Neuron (in vitro differentiated cells): ENCODE results near the gene NUP58.

Experiments
- H2AFZ ChIP-seq: one replicate; pipeline ENCODE4 v1.6.1; 2013; ENCODE audit warnings: low read depth, mild to moderate bottlenecking, inconsistent platforms, low read length, moderate library complexity
- H3K27me3 ChIP-seq: one replicate; pipeline ENCODE4 v1.6.1; 2013; ENCODE audit warnings: low read length; ENCODE audit not compliant: insufficient read depth
- H3K36me3 ChIP-seq: one replicate; pipeline ENCODE4 v1.6.1; 2013; ENCODE audit warnings: low read length; ENCODE audit not compliant: insufficient read depth
- H3K4me1 ChIP-seq: one replicate; pipeline ENCODE4 v1.6.1; 2013; ENCODE audit warnings: low read length; ENCODE audit not compliant: insufficient read depth
- H3K4me3 ChIP-seq: 2 replicates; pipeline ENCODE4 v1.5.1; 2013; ENCODE audit warnings: mild to moderate bottlenecking, low read length, moderate library complexity
- H3K9me3 ChIP-seq: one replicate; pipeline ENCODE4 v1.6.1; 2013; ENCODE audit warnings: low read length

NUP58 gene, protein sequence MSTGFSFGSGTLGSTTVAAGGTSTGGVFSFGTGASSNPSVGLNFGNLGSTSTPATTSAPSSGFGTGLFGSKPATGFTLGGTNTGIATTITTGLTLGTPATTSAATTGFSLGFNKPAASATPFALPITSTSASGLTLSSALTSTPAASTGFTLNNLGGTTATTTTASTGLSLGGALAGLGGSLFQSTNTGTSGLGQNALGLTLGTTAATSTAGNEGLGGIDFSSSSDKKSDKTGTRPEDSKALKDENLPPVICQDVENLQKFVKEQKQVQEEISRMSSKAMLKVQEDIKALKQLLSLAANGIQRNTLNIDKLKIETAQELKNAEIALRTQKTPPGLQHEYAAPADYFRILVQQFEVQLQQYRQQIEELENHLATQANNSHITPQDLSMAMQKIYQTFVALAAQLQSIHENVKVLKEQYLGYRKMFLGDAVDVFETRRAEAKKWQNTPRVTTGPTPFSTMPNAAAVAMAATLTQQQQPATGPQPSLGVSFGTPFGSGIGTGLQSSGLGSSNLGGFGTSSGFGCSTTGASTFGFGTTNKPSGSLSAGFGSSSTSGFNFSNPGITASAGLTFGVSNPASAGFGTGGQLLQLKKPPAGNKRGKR

DNA sequence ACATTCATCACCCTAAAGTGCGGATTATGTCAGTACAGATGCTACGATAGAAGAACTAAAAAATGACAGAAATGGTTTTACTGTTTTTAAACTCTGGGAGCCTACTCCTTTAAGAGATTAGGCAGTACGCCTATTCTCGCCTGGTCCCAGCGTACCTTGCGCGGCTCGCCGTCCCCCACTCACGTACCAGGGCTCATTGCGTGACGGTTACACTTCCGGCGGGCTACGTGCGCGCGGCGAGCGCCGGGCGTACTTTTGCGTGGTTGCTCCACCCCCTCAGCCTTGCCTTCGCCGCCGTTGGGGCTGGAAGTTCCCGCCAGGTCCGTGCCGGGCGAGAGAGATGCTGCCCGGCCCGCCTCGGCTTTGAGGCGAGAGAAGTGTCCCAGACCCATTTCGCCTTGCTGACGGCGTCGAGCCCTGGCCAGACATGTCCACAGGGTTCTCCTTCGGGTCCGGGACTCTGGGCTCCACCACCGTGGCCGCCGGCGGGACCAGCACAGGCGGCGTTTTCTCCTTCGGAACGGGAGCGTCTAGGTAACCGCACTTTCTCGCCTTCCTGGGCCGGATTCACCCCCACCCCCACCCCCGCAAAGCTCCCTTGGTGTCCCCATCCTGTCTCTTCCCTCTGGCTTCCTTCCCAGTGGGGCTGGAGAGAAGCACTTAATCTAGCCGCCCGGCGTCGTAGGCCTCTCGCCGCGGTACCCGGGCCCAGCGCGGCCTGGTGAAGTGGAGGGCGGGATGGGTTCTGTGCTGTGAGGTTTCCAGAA lies at the start of gene NUP58:
TSS of gene NUP58 (plus strand) at position 279 of the 767 bp plus-strand sequence. CDS start at position 428, 149 bp downstream.
- Histone ChIP-seq H3K4me3 (peak within 1 kb of the TSS; percentile 96), H3K36me3 (peaks cover 21% of the 10 kb centered on the region), H2AFZ (peak within 1 kb of the TSS; percentile 98), H3K27me3 (no peaks in the 10 kb centered on the region), H3K4me1 (peaks cover 5% of the 10 kb centered on the region), H3K9me3 (no peaks in the 10 kb centered on the region)

DNA sequence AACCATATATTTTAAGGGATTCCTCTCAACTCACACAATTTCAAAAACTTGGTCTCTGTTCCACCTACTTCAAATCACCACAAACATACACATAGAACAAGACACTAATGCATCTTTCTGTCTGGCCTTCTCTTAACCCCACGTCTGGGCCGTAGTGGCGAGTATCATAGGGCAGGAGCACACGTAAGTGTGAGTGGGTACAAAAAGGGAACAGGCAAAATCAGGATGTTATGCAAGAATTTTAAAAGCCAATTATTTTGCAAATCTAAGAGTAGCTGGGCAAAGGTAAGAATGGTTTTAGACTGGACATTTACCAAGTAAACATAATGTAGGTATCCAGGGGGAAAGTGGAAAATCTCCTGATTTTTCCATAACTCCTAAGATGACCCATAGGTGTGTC lies 49.2 kb upstream of the NUP58 start:
- Histone ChIP-seq H3K4me1 (no peaks in the 10 kb centered on the region), H3K9me3 (no peaks in the 10 kb centered on the region), H3K4me3 (no peak overlapping the region), H2AFZ (no peak overlapping the region), H3K27me3 (no peaks in the 10 kb centered on the region), H3K36me3 (peaks cover 38% of the 10 kb centered on the region)

DNA sequence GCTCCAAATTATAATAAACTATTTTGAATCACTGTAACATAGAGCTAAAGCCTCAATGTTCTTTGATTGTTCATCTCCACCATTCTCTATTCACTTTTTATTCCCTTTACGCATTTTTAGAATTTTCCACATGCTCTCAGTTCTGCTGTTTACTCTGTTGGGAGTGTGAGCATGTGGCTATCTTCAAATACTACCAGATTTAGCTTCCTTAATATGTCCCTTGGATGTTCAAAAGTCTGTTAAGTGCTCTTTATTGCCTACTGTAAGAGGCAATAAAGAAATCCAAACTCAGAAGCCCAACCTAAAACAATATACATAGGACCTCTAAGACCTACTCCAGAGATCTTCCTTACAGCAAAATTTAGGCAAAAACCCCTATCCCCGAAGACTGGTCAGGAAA lies 48.7 kb upstream of the NUP58 start:
- H3K4me1 ChIP-seq = no peaks in the 10 kb centered on the region
- no peaks in the 10 kb centered on the region for H3K9me3 ChIP-seq
- H3K4me3 ChIP-seq = no peak overlapping the region
- no peak overlapping the region for H2AFZ ChIP-seq
- H3K36me3 ChIP-seq = peaks cover 43% of the 10 kb centered on the region
- H3K27me3 ChIP-seq = no peaks in the 10 kb centered on the region

DNA sequence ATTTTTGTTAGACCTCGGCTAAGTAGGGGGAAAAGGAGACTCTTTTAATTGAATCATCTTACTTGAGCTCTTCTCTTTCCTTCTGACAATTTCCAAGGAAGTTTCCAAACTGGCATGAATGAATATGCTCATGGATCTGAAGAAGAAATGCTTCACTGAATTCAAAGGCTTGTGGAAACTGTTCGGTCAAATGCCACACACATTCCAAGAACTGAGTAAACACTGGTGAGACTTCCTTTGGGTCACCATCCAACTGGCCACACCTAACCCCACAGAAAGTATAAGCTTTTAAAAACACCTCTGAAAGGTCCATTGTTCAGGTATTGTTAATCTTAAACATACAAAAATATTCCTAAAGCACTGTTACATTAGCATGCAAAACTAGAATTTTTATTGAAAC lies 47.7 kb upstream of the NUP58 start:
- Histone ChIP-seq H3K4me3 (no peak overlapping the region), H3K27me3 (no peaks in the 10 kb centered on the region), H3K36me3 (peaks cover 45% of the 10 kb centered on the region), H2AFZ (no peak overlapping the region), H3K9me3 (no peaks in the 10 kb centered on the region), H3K4me1 (no peaks in the 10 kb centered on the region)

DNA sequence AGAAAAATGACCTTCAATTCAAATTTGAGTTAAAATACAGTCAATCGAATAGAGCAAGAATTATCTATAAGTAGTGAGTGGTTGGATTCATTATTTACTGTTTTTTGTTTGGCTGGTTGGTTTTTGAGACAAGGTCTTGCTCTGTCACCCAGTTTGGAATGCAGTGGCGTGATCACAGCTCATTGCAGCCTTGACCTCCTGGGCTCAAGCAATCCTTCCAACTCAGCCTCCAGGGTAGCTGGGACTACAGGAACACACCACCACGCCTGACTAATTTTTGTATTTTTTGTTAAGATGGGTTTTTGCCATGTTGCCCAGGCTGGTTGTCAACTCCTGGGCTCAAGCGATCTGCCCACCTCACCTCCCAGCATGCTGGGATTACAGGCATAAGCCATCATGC lies 39.2 kb upstream of the NUP58 start:
- Histone ChIP-seq H2AFZ (no peak overlapping the region), H3K9me3 (no peaks in the 10 kb centered on the region), H3K36me3 (peaks cover 48% of the 10 kb centered on the region), H3K4me3 (no peak overlapping the region), H3K27me3 (no peaks in the 10 kb centered on the region), H3K4me1 (no peaks in the 10 kb centered on the region)

DNA sequence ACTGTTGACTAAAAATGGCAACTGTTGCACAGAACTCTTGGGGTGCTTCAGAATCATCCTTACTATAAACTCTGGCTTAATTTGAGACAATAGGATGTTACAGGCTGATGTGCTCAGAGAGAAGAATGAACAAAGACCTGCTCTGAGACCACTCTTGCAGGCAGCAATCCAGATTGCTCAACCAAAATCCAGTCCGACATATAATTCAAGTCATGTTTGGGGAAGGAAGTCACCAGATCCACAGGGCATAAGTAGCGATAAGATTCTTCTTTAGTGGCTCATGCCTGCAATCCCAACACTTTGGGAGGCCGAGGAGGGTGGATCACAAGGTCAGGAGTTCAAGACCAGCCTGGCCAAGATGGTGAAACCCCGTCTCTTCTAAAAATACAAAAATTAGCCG lies 34.7 kb upstream of the NUP58 start:
- H3K4me1 ChIP-seq = no peaks in the 10 kb centered on the region
- H3K9me3 ChIP-seq = no peaks in the 10 kb centered on the region
- H3K4me3 ChIP-seq = no peak overlapping the region
- no peaks in the 10 kb centered on the region for H3K27me3 ChIP-seq
- peaks cover 39% of the 10 kb centered on the region for H3K36me3 ChIP-seq
- no peak overlapping the region for H2AFZ ChIP-seq

DNA sequence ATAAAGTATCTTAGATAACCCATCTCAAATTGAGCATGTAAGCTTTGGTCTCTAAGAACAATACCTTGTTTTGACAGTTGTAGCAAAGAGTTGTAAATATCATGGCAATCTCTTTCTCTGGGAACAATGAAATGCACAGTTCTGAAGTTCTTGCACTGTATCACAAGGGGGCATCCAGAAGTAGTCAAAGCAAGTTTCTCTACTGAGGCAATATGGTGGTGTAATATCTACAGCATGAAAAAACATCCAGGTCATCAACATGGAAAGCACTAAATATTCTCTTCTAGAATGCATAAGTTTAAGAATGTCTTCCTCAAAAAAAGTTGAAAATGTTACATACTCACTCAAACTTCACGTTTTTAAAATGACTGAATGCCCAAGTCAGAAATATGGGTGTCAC lies 33.7 kb upstream of the NUP58 start:
- H3K4me3 ChIP-seq = no peak overlapping the region
- H3K36me3 ChIP-seq = peaks cover 40% of the 10 kb centered on the region
- no peak overlapping the region for H2AFZ ChIP-seq
- H3K4me1 ChIP-seq = no peaks in the 10 kb centered on the region
- H3K27me3 ChIP-seq = no peaks in the 10 kb centered on the region
- no peaks in the 10 kb centered on the region for H3K9me3 ChIP-seq

DNA sequence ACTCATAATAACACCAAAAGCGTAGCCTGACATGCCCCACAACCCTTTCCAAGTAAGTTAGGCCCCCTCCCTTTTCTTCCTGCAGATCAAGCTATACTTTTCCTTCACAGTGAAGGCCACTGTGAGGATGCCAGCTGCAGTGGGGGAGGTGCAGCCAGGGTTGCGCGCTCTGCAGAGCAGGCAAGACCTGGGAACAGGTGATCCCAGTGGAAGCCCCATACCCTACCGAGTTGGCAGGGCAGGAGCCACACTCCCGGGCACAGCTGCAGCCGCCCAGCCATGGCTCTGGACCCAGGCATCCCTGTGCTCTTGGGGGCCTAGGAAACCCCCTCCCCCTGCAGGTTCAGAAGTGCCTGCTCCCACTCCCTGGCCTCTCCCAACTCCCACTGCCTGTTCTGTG lies 32.9 kb upstream of the NUP58 start:
- Histone ChIP-seq H2AFZ (no peak overlapping the region), H3K36me3 (peaks cover 40% of the 10 kb centered on the region)

DNA sequence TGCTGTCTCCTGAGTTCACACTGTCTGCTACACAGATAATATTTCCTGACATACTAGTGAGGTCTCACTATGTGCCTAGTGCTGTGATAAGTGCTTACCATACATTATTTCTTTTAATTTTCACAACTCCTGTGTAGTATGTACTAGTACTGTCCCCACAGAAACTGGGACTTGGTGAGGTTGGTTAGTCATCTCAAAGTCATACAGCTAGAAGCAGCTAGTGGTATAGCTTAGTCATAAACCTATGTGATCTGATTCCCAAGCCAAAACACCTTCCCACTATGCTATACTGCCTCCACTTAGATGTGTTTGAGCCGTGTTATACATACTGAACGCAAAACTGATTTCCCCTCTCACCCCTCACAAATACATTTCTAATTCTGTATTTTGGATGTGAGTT lies 24.7 kb upstream of the NUP58 start:
- H3K9me3 ChIP-seq = no peaks in the 10 kb centered on the region
- H2AFZ ChIP-seq = no peak overlapping the region
- H3K4me1 ChIP-seq = no peaks in the 10 kb centered on the region
- H3K27me3 ChIP-seq = no peaks in the 10 kb centered on the region
- H3K4me3 ChIP-seq = no peak overlapping the region
- peaks cover 13% of the 10 kb centered on the region for H3K36me3 ChIP-seq

More for the DNA sequence above, 32.9 kb upstream of the NUP58 start:
- no peaks in the 10 kb centered on the region for H3K4me1 ChIP-seq
- no peak overlapping the region for H3K4me3 ChIP-seq
- H3K9me3 ChIP-seq = no peaks in the 10 kb centered on the region
- no peaks in the 10 kb centered on the region for H3K27me3 ChIP-seq

DNA sequence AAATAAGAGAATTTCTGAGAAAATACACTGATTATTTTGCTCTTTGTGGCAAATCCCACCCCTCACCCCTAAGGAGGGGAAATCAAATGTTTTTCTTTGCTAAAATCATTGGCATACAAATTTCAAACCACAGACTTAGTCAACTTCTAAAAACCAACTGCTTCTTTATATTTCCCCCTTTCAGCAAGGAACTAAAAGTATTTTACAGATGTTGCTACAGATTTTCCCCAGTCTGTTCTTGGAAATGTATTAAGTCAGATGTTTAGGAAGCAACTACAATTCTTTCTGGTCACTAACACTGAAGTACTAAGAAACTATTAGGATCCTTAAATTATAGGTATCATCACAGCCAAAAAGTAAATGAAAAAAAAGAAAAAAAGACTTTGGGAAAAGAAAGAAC lies 21.0 kb upstream of the NUP58 start:
- no peaks in the 10 kb centered on the region for H3K36me3 ChIP-seq
- H3K27me3 ChIP-seq = no peaks in the 10 kb centered on the region
- H3K9me3 ChIP-seq = no peaks in the 10 kb centered on the region
- no peak overlapping the region for H3K4me3 ChIP-seq
- H3K4me1 ChIP-seq = no peaks in the 10 kb centered on the region
- no peak overlapping the region for H2AFZ ChIP-seq

DNA sequence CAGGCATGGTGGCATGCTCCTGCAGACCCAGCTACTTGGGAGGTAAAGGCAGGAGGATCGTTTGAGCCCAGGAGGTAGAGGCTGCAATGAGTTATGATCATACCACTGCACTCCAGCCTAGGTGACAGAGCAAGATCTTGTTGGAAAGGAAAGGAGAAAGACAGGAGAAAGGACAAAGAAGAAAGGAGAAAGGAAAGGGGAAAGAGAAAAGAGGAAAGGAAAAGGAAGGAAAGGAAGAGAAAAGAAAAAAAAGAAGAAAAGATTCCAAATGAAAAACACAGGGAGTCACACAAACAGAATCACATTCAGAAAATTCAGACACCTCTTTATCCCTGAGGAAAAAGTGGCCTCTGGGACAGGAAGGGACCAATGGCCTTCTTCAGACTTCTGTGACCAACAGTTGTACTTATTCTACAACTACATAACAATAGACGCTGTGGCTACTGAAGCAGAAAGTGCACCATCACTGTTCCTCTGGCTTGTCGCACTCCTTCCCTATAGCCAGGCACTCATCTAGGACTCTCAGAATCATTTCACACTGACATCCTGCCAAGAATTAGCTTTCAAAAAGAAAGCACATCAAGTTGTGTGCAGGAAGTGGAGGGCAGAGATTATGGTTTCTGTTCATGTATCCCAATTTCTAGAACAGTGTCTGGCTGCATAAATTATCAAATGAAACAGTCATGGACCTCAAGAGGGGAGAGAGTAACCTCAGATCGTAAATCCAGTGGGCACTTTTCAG lies 20.1 kb upstream of the NUP58 start:
- Histone ChIP-seq H3K36me3 (no peaks in the 10 kb centered on the region), H3K27me3 (no peaks in the 10 kb centered on the region), H3K4me1 (peaks cover 8% of the 10 kb centered on the region), H3K9me3 (no peaks in the 10 kb centered on the region), H3K4me3 (no peak overlapping the region), H2AFZ (no peak overlapping the region)

DNA sequence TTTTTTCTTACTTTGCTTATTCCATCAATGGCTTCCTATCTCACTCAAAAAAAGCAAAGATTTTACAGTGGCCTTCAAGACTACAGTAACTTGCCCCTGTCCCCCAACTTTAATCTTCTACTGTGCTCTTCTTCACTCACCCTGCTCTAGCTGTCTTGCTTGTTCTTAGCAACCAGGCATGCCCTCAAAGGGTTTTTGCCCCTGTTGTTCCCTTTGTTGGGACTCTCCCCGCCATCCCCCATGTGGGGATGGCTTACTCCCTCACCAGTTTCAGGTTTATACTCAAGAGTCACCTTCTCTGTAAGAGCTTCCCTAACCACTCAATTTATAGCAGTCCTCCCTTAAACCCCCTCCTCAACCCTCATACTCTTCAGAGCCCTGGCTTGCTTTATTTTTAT lies 19.5 kb upstream of the NUP58 start:
- Histone ChIP-seq H3K36me3 (no peaks in the 10 kb centered on the region), H3K9me3 (no peaks in the 10 kb centered on the region), H3K4me3 (no peak overlapping the region), H3K27me3 (no peaks in the 10 kb centered on the region), H3K4me1 (peaks cover 9% of the 10 kb centered on the region), H2AFZ (no peak overlapping the region)
